Panc1 (cell line): Measurements from ENCODE around the gene ZBTB37. TPM values are rescaled to one million over a fixed set of nuclear protein-coding genes. Genes with fewer than 3 reads are reported as not detected.
A peak's percentile ranks its signal among the peaks of the same experiment; 100 is the strongest.

Experiments used
- ATAC-seq: fragments of 200-7000 bp; cut with Tn5 transposase; 2 replicates; pipeline ENCODE4 v1.9.1; 2020; ENCODE audit warnings: mild to moderate bottlenecking, moderate library complexity
- BruUV-seq: library from RNA; stranded (reverse); fragments of 400-500 nt; replicated peaks from 2 replicates; lab custom pipeline; 2021; lab: Mats Ljungman, UMichigan
- CTCF ChIA-PET: fragments of 300-600 bp; sonication (Branson Sonifier 250); formaldehyde crosslinking; loops from one replicate; lab custom pipeline; 2022; ENCODE audit warnings: antibody characterized with exemption; lab: Charles Lee
- POLR2A ChIA-PET: fragments of 300-600 bp; sonication (Branson Sonifier 250); formaldehyde crosslinking; loops from one replicate; lab custom pipeline; 2022; ENCODE audit warnings: antibody characterized with exemption; lab: Charles Lee
- DNase-seq: peaks from one replicate; pipeline ENCODE4 v3.0.0-alpha.2; 2010; ENCODE audit warnings: low read depth, low spot score
- H3K27ac ChIP-seq: 2 replicates; pipeline ENCODE4 v1.5.1; 2011; ENCODE audit warnings: mild to moderate bottlenecking, low read length, inconsistent platforms
- H3K27me3 ChIP-seq: fragments of 200-500 bp; sonication (Bioruptor generic); 2 replicates; pipeline ENCODE4 v1.6.0; 2014; ENCODE audit warnings: low read length, inconsistent platforms; ENCODE audit not compliant: control insufficient read depth, insufficient read depth
- H3K36me3 ChIP-seq: fragments of 200-500 bp; sonication (Bioruptor generic); 2 replicates; pipeline ENCODE4 v1.5.1; 2014; ENCODE audit warnings: inconsistent platforms, mild to moderate bottlenecking, low read length, moderate library complexity; ENCODE audit not compliant: control insufficient read depth, insufficient read depth
- H3K4me1 ChIP-seq: 2 replicates; pipeline ENCODE4 v1.5.1; 2011; ENCODE audit warnings: inconsistent platforms, mild to moderate bottlenecking, low read length, moderate library complexity; ENCODE audit not compliant: control insufficient read depth, insufficient read depth
- H3K4me3 ChIP-seq, 2 experiments: 2 replicates each; pipeline ENCODE4 v1.5.1; 2011 to 2012; ENCODE audit warnings: low read depth in 2 of 2, low read length in 2 of 2, mild to moderate bottlenecking in 2 of 2, inconsistent platforms in 1 of 2, moderate library complexity in 1 of 2
- H3K9me3 ChIP-seq: fragments of 200-500 bp; sonication (Bioruptor generic); 2 replicates; pipeline ENCODE4 v1.5.1; 2014; ENCODE audit warnings: low read depth, mild to moderate bottlenecking, inconsistent platforms, low read length, moderate library complexity; ENCODE audit not compliant: control insufficient read depth, insufficient read depth
- CTCF ChIP-seq: fragments of 450-650 bp; IDR thresholded peaks from 2 replicates; pipeline ENCODE4 v1.5.1; 2017; ENCODE audit warnings: mild to moderate bottlenecking
- POLR2AphosphoS5 ChIP-seq: IDR thresholded peaks from 2 replicates; pipeline ENCODE4 v1.6.1; 2012; ENCODE audit warnings: mild to moderate bottlenecking, low read depth, low read length, moderate library complexity
- SIN3A ChIP-seq: IDR thresholded peaks from 2 replicates; pipeline ENCODE4 v1.6.1; 2012; ENCODE audit warnings: low read depth, mild to moderate bottlenecking, low read length, moderate library complexity, borderline replicate concordance; ENCODE audit not compliant: insufficient read depth
- TCF7L2 ChIP-seq: IDR thresholded peaks from 2 replicates; pipeline ENCODE4 v1.6.1; 2011; ENCODE audit warnings: mild to moderate bottlenecking, low read depth, low read length, inconsistent platforms
- in situ Hi-C: cut with HindIII; loops from 2 replicates; pipeline ENCODE4 v1.10.0; 2016; ENCODE audit warnings: low sequenced_read_pairs, low pct_unique_long_range_greater_than_20kb
- intact Hi-C: fragments of 100-400 bp; cut with micrococcal nuclease; formaldehyde crosslinking; loops from one replicate; pipeline ENCODE4 v1.10.0; 2022; ENCODE audit not compliant: unreplicated experiment
- total RNA-seq: library from RNA; stranded (reverse); gene quantifications from one replicate; pipeline ENCODE4 v1.2.1, GENCODE V29; 2021; ENCODE audit not compliant: unreplicated experiment
- TF ChIP-seq, protein P1 (sequence below), 2 experiments: IDR thresholded peaks; 2 replicates each; pipeline ENCODE4 v1.6.1; 2011 to 2012; ENCODE audit warnings: low read depth in 2 of 2, control low read depth in 1 of 2, low read length in 1 of 2, mild to moderate bottlenecking in 1 of 2, moderate library complexity in 1 of 2; ENCODE audit not compliant: insufficient read depth in 1 of 2

ZBTB37 gene
- total RNA-seq, 1 experiment from 2014 or later, result 11.6 TPM

- no peaks in the 10 kb centered on the region for H3K27me3 ChIP-seq
- TF ChIP-seq, protein P1, sequence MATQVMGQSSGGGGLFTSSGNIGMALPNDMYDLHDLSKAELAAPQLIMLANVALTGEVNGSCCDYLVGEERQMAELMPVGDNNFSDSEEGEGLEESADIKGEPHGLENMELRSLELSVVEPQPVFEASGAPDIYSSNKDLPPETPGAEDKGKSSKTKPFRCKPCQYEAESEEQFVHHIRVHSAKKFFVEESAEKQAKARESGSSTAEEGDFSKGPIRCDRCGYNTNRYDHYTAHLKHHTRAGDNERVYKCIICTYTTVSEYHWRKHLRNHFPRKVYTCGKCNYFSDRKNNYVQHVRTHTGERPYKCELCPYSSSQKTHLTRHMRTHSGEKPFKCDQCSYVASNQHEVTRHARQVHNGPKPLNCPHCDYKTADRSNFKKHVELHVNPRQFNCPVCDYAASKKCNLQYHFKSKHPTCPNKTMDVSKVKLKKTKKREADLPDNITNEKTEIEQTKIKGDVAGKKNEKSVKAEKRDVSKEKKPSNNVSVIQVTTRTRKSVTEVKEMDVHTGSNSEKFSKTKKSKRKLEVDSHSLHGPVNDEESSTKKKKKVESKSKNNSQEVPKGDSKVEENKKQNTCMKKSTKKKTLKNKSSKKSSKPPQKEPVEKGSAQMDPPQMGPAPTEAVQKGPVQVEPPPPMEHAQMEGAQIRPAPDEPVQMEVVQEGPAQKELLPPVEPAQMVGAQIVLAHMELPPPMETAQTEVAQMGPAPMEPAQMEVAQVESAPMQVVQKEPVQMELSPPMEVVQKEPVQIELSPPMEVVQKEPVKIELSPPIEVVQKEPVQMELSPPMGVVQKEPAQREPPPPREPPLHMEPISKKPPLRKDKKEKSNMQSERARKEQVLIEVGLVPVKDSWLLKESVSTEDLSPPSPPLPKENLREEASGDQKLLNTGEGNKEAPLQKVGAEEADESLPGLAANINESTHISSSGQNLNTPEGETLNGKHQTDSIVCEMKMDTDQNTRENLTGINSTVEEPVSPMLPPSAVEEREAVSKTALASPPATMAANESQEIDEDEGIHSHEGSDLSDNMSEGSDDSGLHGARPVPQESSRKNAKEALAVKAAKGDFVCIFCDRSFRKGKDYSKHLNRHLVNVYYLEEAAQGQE (IDR thresholded peaks at IDR 0.05; ENCODE audit: insufficient read depth in 1 of 2, low read depth in 2 of 2, low read length in 1 of 2), result peak in 1 of 2 experiments; percentile 45; a peak in 2 of 4 replicates
- TF ChIP-seq TCF7L2 (peak; percentile 44; the same call in 1 of the 2 replicates), POLR2AphosphoS5 (peak; percentile 65), CTCF (no peak), SIN3A (no peak; the same call in none of the 2 replicates)
Observed at GRCh38 chr1:173824315-173825081, 43.7 kb upstream of the ZBTB37 start, which contains the start of the genes CENPL and DARS2. CENPL (minus strand) TSS chr1:173824883; CDS start chr1:173811299, 13,584 bp downstream. DARS2 (plus strand) TSS chr1:173824673; CDS start chr1:173825230, 557 bp downstream.

DNA sequence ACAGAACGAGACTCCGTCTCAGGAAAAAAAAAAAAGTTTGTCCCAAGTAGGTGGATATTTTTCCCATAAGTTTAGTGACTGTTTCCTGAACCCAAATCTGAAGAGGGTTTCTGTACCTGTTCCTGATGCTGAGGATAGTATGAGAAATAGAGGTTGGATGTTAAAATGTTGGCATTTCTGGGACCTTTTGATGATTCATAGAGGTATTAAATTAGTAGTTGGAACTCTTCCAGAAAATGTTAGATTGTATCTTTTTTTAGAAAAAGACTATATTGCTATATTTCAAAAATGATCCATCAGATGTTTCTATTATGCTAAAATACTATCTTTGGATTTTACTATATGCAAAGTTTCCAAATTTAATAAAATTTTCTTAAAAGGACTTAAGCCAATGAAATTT is 40.6 kb upstream of the ZBTB37 start:
- H3K4me3 ChIP-seq, result no peak overlapping the region
- DNase-seq (no peak), ATAC-seq (no peak)
- no TSS peak for BruUV-seq
- ChIA-PET CTCF (no interaction called here), POLR2A (no interaction called here)
- in situ Hi-C loops (no loop called here), intact Hi-C loops (no loop called here)
- no peaks in the 10 kb centered on the region for H3K27me3 ChIP-seq
- no peak for TF ChIP-seq TCF7L2
- H3K36me3 ChIP-seq, result peaks cover 8% of the 10 kb centered on the region
- no peak overlapping the region for H3K27ac ChIP-seq
- H3K9me3 ChIP-seq, result no peaks in the 10 kb centered on the region
- peaks cover 11% of the 10 kb centered on the region for H3K4me1 ChIP-seq

More at GRCh38 chr1:173824315-173825081, 43.7 kb upstream of the ZBTB37 start, which contains the start of the genes CENPL and DARS2:
- DNase-seq, result peak; percentile 91
- BruUV-seq, result no TSS peak
- CTCF ChIA-PET, result no interaction called here
- no peaks in the 10 kb centered on the region for H3K9me3 ChIP-seq
- peak within 1 kb of the TSS; percentile 99 for H3K27ac ChIP-seq
- H3K36me3 ChIP-seq, result peaks cover 4% of the 10 kb centered on the region
- intact Hi-C loops (loop anchor here (5.0 kb wide), 1 partner anchor 392 kb away; no protein-coding TSS in a partner anchor), in situ Hi-C loops (no loop called here)
- peaks cover 20% of the 10 kb centered on the region for H3K4me1 ChIP-seq
- H3K4me3 ChIP-seq, result peak within 1 kb of the TSS; percentile 99
- POLR2A ChIA-PET, result interaction anchor here (0.7 to 0.8 kb wide), 2 partner anchors 15 to 39 kb away, joined by 3 to 4 read pairs; no protein-coding TSS in a partner anchor
- ATAC-seq, result peak; percentile 94
